ENCODE results near the gene TMPRSS6. TPM values are rescaled to one million over a fixed set of nuclear protein-coding genes. Genes with fewer than 3 reads are reported as not detected.

Gene TMPRSS6
- total RNA-seq, 1 experiment from 2014 or later, result 0.79 TPM

DNA sequence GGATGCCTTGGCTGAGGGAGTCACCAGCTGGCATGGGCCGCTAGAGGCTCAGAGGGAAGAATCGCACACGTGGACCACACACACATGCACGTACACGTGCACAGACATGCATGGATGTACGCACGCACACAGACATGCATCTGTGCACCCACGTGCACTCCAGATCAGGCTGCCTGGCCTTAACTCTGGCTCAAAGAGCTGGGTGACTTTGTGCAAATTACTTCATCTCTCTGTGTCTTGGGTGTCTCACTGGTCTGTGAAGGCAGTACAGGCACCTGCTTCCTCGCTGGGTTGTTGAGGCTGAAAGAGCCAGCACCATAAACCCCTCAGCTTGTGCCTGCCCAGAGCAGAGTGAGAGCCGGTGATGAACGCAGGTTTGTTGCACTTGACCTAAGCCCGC lies 28.7 kb downstream of the TMPRSS6 start:
- TF ChIP-seq, protein P1, sequence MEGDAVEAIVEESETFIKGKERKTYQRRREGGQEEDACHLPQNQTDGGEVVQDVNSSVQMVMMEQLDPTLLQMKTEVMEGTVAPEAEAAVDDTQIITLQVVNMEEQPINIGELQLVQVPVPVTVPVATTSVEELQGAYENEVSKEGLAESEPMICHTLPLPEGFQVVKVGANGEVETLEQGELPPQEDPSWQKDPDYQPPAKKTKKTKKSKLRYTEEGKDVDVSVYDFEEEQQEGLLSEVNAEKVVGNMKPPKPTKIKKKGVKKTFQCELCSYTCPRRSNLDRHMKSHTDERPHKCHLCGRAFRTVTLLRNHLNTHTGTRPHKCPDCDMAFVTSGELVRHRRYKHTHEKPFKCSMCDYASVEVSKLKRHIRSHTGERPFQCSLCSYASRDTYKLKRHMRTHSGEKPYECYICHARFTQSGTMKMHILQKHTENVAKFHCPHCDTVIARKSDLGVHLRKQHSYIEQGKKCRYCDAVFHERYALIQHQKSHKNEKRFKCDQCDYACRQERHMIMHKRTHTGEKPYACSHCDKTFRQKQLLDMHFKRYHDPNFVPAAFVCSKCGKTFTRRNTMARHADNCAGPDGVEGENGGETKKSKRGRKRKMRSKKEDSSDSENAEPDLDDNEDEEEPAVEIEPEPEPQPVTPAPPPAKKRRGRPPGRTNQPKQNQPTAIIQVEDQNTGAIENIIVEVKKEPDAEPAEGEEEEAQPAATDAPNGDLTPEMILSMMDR (conservative IDR thresholded peaks at IDR 0.05), result no peak
- no peak for TF ChIP-seq EZH2 (IDR thresholded peaks at IDR 0.05; ENCODE audit: low read depth)
- Histone ChIP-seq H3F3A (ENCODE audit: insufficient read depth, low read depth) (no peaks in the 10 kb centered on the region), H3K4me3 (no peak overlapping the region), H3K9me3 (ENCODE audit: insufficient read depth, low read depth) (no peaks in the 10 kb centered on the region), H3K9me2 (ENCODE audit: insufficient read depth) (no peaks in the 10 kb centered on the region), H3K79me2 (ENCODE audit: low read depth) (no peaks in the 10 kb centered on the region), H3K4me2 (no peak overlapping the region), H4K20me1 (ENCODE audit: insufficient read depth) (no peaks in the 10 kb centered on the region), H3K36me3 (ENCODE audit: low read depth) (no peaks in the 10 kb centered on the region), H3K27ac (no peak overlapping the region), H3K4me1 (replicated peaks; ENCODE audit: insufficient read depth) (no peaks in the 10 kb centered on the region), H3K27me3 (ENCODE audit: insufficient read depth, low read depth) (peaks cover 18% of the 10 kb centered on the region), H2AFZ (no peak overlapping the region)
- intact Hi-C loops (cut with micrococcal nuclease; ENCODE audit: unreplicated experiment), result no loop called here
- no peak for DNase-seq
- no TSS peak for BruUV-seq (replicated peaks)
- POLR2A ChIA-PET (ENCODE audit: unreplicated experiment), result no interaction called here
- CTCF ChIA-PET, result no interaction called here

DNA sequence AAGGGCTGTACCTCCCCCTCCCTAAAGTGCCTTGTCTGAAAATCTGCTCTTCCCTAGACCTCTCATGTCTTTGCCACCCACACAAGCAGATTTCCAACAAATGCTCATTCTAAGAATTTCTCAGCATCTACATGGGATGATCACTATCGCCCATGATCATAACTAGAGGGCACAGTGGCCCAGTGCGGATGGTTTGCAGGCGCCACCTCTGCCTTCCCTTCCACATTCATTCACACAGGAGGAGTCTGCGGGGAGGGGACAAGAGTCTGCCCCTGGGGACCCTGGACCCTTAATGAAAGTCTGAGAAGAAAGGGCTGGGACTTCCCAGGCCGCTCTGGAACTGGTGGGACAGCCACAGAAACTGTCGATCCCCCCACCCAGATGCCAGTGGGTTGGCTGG lies 29.1 kb downstream of the TMPRSS6 start:
- Histone ChIP-seq H3K27ac (no peak overlapping the region), H3K36me3 (ENCODE audit: low read depth) (no peaks in the 10 kb centered on the region), H3K4me2 (no peak overlapping the region), H3K9me2 (ENCODE audit: insufficient read depth) (no peaks in the 10 kb centered on the region), H3K4me1 (replicated peaks; ENCODE audit: insufficient read depth) (no peaks in the 10 kb centered on the region), H3F3A (ENCODE audit: insufficient read depth, low read depth) (no peaks in the 10 kb centered on the region), H4K20me1 (ENCODE audit: insufficient read depth) (no peaks in the 10 kb centered on the region), H2AFZ (no peak overlapping the region), H3K79me2 (ENCODE audit: low read depth) (no peaks in the 10 kb centered on the region), H3K9me3 (ENCODE audit: insufficient read depth, low read depth) (no peaks in the 10 kb centered on the region), H3K27me3 (ENCODE audit: insufficient read depth, low read depth) (peaks cover 22% of the 10 kb centered on the region), H3K4me3 (no peak overlapping the region)
- ChIA-PET POLR2A (ENCODE audit: unreplicated experiment) (no interaction called here), CTCF (no interaction called here)
- intact Hi-C loops (cut with micrococcal nuclease; ENCODE audit: unreplicated experiment), result no loop called here
- TF ChIP-seq, protein P1 (conservative IDR thresholded peaks at IDR 0.05), result no peak
- TF ChIP-seq EZH2 (IDR thresholded peaks at IDR 0.05; ENCODE audit: low read depth), result no peak
- BruUV-seq (replicated peaks), result no TSS peak
- DNase-seq, result no peak

DNA sequence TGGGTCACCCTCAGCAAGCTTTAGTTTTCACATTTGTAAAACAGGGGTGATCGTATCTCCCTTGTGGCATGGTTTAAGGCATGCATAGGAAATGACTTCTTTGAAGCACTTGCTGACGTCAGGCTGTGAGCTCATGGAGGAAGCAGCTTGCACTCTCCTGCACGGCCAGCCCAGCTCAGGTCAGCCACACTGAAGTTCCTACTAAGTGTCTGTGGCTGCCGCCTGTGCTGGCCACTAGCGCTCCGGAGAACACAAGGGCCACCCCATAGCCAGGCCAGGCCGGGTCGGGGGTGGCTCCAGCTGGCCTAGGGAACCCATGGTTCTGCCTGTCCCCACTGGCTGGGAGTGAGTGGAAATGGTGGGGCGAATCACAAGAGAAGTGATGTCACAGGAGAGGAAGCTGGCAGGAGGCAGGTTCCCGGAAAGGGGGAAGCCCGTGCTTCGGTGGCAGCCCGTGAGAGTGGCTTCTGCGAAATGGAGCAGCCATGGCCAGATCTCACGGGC lies 29.8 kb downstream of the TMPRSS6 start:
- no peaks in the 10 kb centered on the region for H3K9me3 ChIP-seq (ENCODE audit: insufficient read depth, low read depth)
- H4K20me1 ChIP-seq (ENCODE audit: insufficient read depth), result no peaks in the 10 kb centered on the region
- peaks cover 26% of the 10 kb centered on the region for H3K27me3 ChIP-seq (ENCODE audit: insufficient read depth, low read depth)
- H2AFZ ChIP-seq, result no peak overlapping the region
- intact Hi-C loops (cut with micrococcal nuclease; ENCODE audit: unreplicated experiment), result loop anchor here (1.0 to 5.0 kb wide), 3 partner anchors 119 to 378 kb away; no protein-coding TSS in a partner anchor
- peak in 1 of 2 experiments; percentile 63 for DNase-seq
- TF ChIP-seq, protein P1 (conservative IDR thresholded peaks at IDR 0.05), result no peak
- TF ChIP-seq EZH2 (IDR thresholded peaks at IDR 0.05; ENCODE audit: low read depth), result no peak
- H3K79me2 ChIP-seq (ENCODE audit: low read depth), result no peaks in the 10 kb centered on the region
- ChIA-PET POLR2A (ENCODE audit: unreplicated experiment) (interaction anchor here (0.5 to 1.1 kb wide), 3 partner anchors 9 to 120 kb away, joined by 3 to 5 read pairs (median 5); no protein-coding TSS in a partner anchor), CTCF (interaction anchor here (0.9 to 1.1 kb wide), 2 partner anchors 118 to 120 kb away, joined by 3 to 7 read pairs; no protein-coding TSS in a partner anchor)
- no peak overlapping the region for H3K27ac ChIP-seq
- no peaks in the 10 kb centered on the region for H3K4me1 ChIP-seq (replicated peaks; ENCODE audit: insufficient read depth)
- no TSS peak for BruUV-seq (replicated peaks)
- H3K4me3 ChIP-seq, result no peak overlapping the region
- H3K4me2 ChIP-seq, result no peak overlapping the region
- no peaks in the 10 kb centered on the region for H3F3A ChIP-seq (ENCODE audit: insufficient read depth, low read depth)
- no peaks in the 10 kb centered on the region for H3K36me3 ChIP-seq (ENCODE audit: low read depth)
- H3K9me2 ChIP-seq (ENCODE audit: insufficient read depth), result no peaks in the 10 kb centered on the region
